ENCODE results near the gene ATF4. TPM values are rescaled to one million over a fixed set of nuclear protein-coding genes. Genes with fewer than 3 reads are reported as not detected.

ATF4 gene
- total and polyA plus RNA-seq, 2 of the 8 experiments (the other 6 are each of a cell fraction or from before 2014, with no cell fraction given), result 553 to 704 TPM

DNA sequence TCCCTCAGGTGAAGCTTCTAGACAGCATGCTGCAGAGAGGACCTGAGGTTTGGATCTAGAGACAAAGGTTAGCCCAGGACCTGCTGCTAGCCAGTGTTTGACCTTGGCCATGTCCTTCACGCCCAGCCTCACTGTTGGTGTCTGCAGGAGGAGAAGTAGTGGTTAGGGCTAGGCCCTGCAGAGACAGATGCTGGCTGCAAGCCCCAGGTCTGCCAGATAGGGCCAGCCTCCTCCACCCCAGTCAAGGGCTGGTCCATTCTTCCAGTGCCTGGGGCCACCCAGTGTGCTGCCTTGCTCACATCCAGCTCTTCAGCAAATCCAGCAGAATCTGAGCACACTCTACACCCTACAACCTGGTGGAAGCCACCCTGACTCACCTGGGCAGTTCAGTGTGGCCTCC is 39.8 kb upstream of the ATF4 start:
- no peak overlapping the region for H3K18ac ChIP-seq (ENCODE audit: extremely low read depth, low read length)
- H3K4me2 ChIP-seq (ENCODE audit: insufficient read depth in 1 of 2, low read depth in 2 of 2, low read length in 2 of 2), result no peak overlapping the region
- H3K23ac ChIP-seq (ENCODE audit: insufficient read length), result no peak overlapping the region
- FAIRE-seq (no peak), DNase-seq (ENCODE audit: low read depth in 1 of 2, low spot score in 2 of 2) (no peak)
- H4K5ac ChIP-seq (ENCODE audit: insufficient read length, low read depth, low read length), result no peak overlapping the region
- 90% methylated on average over 1 of the region's 1 CpG; no CpG with 5 or more reads in 1 of the 2 experiments for WGBS, 2 experiments (ENCODE audit: extremely low coverage in 1 of 2, insufficient coverage in 1 of 2, insufficient read length in 1 of 2, insufficient replicate concordance in 2 of 2, low coverage in 1 of 2, low lambda C conversion rate in 2 of 2, missing lambda C conversion rate in 1 of 2)
- no peaks in the 10 kb centered on the region for H3K79me2 ChIP-seq (ENCODE audit: control insufficient read depth in 1 of 2, insufficient read depth in 2 of 2, low read length in 2 of 2)
- H3K9me3 ChIP-seq (ENCODE audit: insufficient read depth in 2 of 2, low read depth in 1 of 2, low read length in 1 of 2), result no peaks in the 10 kb centered on the region
- ChIA-PET POLR2A (ENCODE audit: partially characterized antibody) (interaction anchor here (1.0 to 1.4 kb wide), 4 partner anchors 14 to 81 kb away, joined by 3 to 6 read pairs (median 4); partner anchors contain the start of genes ATF4 and TAB1), CTCF (ENCODE audit: partially characterized antibody) (interaction anchor here (0.8 to 11.1 kb wide), 10 partner anchors 9 to 137 kb away, joined by 3 to 120 read pairs (median 6); no protein-coding TSS in a partner anchor)
- no peak overlapping the region for H3K14ac ChIP-seq (ENCODE audit: insufficient read length)
- no peaks in the 10 kb centered on the region for H3K36me3 ChIP-seq (ENCODE audit: control insufficient read depth in 2 of 4, insufficient read depth in 4 of 4, low read length in 3 of 4)
- no peak overlapping the region for H2BK20ac ChIP-seq (ENCODE audit: low read length)
- no peak overlapping the region for H3K4ac ChIP-seq (replicated peaks; ENCODE audit: insufficient read length, low read depth, low read length)
- TF ChIP-seq RXRA (IDR thresholded peaks at IDR 0.05; ENCODE audit: insufficient read depth, low read depth, low read length), result no peak
- no peak for TF ChIP-seq ASH2L (IDR thresholded peaks at IDR 0.05; ENCODE audit: low read length)
- no peak for TF ChIP-seq HDAC2 (IDR thresholded peaks at IDR 0.05; ENCODE audit: borderline replicate concordance in 1 of 2, low read depth in 2 of 2, low read length in 2 of 2)
- no peak for TF ChIP-seq SP4 (IDR thresholded peaks at IDR 0.05; ENCODE audit: low read length)
- no peak for TF ChIP-seq SIN3A (conservative IDR thresholded peaks at IDR 0.05 in 1 of 2, IDR thresholded peaks at IDR 0.05 in 1 of 2; ENCODE audit: low read depth in 1 of 2, low read length in 2 of 2)
- TF ChIP-seq RBBP5 (IDR thresholded peaks at IDR 0.05; ENCODE audit: borderline replicate concordance, low read depth, low read length), result no peak
- no peak for TF ChIP-seq POLR2AphosphoS5 (IDR thresholded peaks at IDR 0.05; ENCODE audit: low read depth, low read length)
- TF ChIP-seq, protein P1, sequence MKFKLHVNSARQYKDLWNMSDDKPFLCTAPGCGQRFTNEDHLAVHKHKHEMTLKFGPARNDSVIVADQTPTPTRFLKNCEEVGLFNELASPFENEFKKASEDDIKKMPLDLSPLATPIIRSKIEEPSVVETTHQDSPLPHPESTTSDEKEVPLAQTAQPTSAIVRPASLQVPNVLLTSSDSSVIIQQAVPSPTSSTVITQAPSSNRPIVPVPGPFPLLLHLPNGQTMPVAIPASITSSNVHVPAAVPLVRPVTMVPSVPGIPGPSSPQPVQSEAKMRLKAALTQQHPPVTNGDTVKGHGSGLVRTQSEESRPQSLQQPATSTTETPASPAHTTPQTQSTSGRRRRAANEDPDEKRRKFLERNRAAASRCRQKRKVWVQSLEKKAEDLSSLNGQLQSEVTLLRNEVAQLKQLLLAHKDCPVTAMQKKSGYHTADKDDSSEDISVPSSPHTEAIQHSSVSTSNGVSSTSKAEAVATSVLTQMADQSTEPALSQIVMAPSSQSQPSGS (IDR thresholded peaks at IDR 0.05; ENCODE audit: low read length), result no peak
- no peak for TF ChIP-seq JUN (IDR thresholded peaks at IDR 0.05; ENCODE audit: low read depth, low read length)
- TF ChIP-seq HDAC6 (IDR thresholded peaks at IDR 0.05; ENCODE audit: low read depth, low read length), result no peak
- no peak overlapping the region for H4K91ac ChIP-seq (replicated peaks; ENCODE audit: insufficient read length, low read length)
- peaks cover 3% of the 10 kb centered on the region for H3K79me1 ChIP-seq (ENCODE audit: low read depth, low read length)
- no peak overlapping the region for H2BK15ac ChIP-seq (ENCODE audit: low read length)
- H3K27me3 ChIP-seq (replicated peaks in 1 of 4; ENCODE audit: control insufficient read depth in 3 of 4, extremely low read depth in 1 of 4, insufficient read depth in 3 of 4, low read length in 3 of 4), result no peaks in the 10 kb centered on the region; a peak in 1 of 7 replicates
- no peaks in the 10 kb centered on the region for H3K23me2 ChIP-seq (ENCODE audit: low read depth, low read length)
- H2BK5ac ChIP-seq (ENCODE audit: low read depth, low read length), result no peak overlapping the region
- 0 out of 2 replicates have a peak overlapping the region, but pooled peaks have one; percentile 9 for H2BK12ac ChIP-seq (ENCODE audit: low read depth, low read length)
- no peak overlapping the region for H3K56ac ChIP-seq (replicated peaks; ENCODE audit: insufficient read length, low read depth, low read length)
- H2AFZ ChIP-seq (ENCODE audit: low read length), result no peak overlapping the region
- no peak overlapping the region for H3K9ac ChIP-seq (replicated peaks in 1 of 4; ENCODE audit: extremely low read depth in 1 of 4, low read depth in 3 of 4, low read length in 3 of 4)
- H3K4me1 ChIP-seq (replicated peaks in 1 of 4; ENCODE audit: control insufficient read depth in 3 of 4, insufficient read depth in 4 of 4, low read length in 3 of 4), result no peaks in the 10 kb centered on the region; a peak in 1 of 7 replicates
- H4K8ac ChIP-seq (ENCODE audit: extremely low read depth, insufficient read depth, low read length), result no peak overlapping the region
- no peak overlapping the region for H2BK120ac ChIP-seq (replicated peaks; ENCODE audit: low read depth, low read length)
- no peak overlapping the region for H3K27ac ChIP-seq (ENCODE audit: low read depth, low read length)
- H3K4me3 ChIP-seq (ENCODE audit: extremely low read depth in 1 of 4, insufficient read depth in 2 of 4, low read depth in 3 of 4, low read length in 4 of 4), result no peak overlapping the region
- peaks cover 9 to 17% of the 10 kb centered on the region in 2 experiments for H4K20me1 ChIP-seq (replicated peaks in 1 of 2; ENCODE audit: control insufficient read depth in 1 of 2, insufficient read depth in 2 of 2, low read length in 2 of 2)
- H2AK5ac ChIP-seq (ENCODE audit: low read depth, low read length), result no peak overlapping the region

Data from H1 (cell line).